Gastrocnemius medialis (tissue), 4 donors: Measurements from ENCODE around the gene SHANK2. TPM values are rescaled to one million over a fixed set of nuclear protein-coding genes. Genes with fewer than 3 reads are reported as not detected.

Experiments
- ATAC-seq, 2 donors: fragments of 150-250 bp; one replicate each; pipeline ENCODE4 v1.9.1; 2016
- DNase-seq, 2 donors: peaks; one replicate each; pipeline ENCODE4 v3.0.0-alpha.2; 2019
- H3K27ac ChIP-seq, 4 donors: fragments of 200-600 bp; sonication (generic); 1 replicate in 1 of 4; 2 replicates in 3 of 4; pipeline ENCODE4 v1.5.1; 2016 to 2018; ENCODE audit warnings: mild to moderate bottlenecking in 2 of 4, moderate library complexity in 1 of 4
- H3K27me3 ChIP-seq, 3 donors: fragments of 200-600 bp; sonication (generic) in 2 of 3; 1 replicate in 1 of 3; 2 replicates in 2 of 3; pipeline versions ENCODE4 v1.5.1 to v1.6.0; 2016 to 2019; ENCODE audit warnings: mild to moderate bottlenecking in 1 of 3, moderate library complexity in 1 of 3
- H3K36me3 ChIP-seq, 2 donors: fragments of 200-600 bp; sonication (generic) in 1 of 2; one replicate each; pipeline ENCODE4 v1.5.1; 2017 to 2018
- H3K4me1 ChIP-seq, 2 donors: fragments of 200-600 bp; sonication (generic) in 1 of 2; one replicate each; pipeline ENCODE4 v1.5.1; 2016 to 2017; ENCODE audit warnings: mild to moderate bottlenecking in 2 of 2
- H3K4me3 ChIP-seq, 4 donors: fragments of 200-600 bp; sonication (generic) in 3 of 4; 1 replicate in 1 of 4; 2 replicates in 3 of 4; pipeline ENCODE4 v1.5.1; 2016 to 2019; ENCODE audit warnings: mild to moderate bottlenecking in 2 of 4
- H3K9me3 ChIP-seq, 3 donors: fragments of 200-600 bp; sonication (generic) in 2 of 3; 1 replicate in 1 of 3; 2 replicates in 2 of 3; pipeline ENCODE4 v1.5.1; 2016 to 2019
- CTCF ChIP-seq, 5 experiments: fragments of 450-650 bp in 3 of 5; fragments of 200-600 bp in 2 of 5; sonication (generic) in 2 of 5; IDR thresholded peaks in 4 of 5; conservative IDR thresholded peaks in 1 of 5; 1 replicate in 4 of 5; 2 replicates in 1 of 5; pipeline ENCODE4 v1.5.1; 2016 to 2019; ENCODE audit warnings: antibody characterized with exemption in 5 of 5, mild to moderate bottlenecking in 3 of 5, moderate library complexity in 3 of 5
- POLR2A ChIP-seq, 2 donors: fragments of 450-650 bp; IDR thresholded peaks; one replicate each; pipeline ENCODE4 v1.6.1; 2017; ENCODE audit warnings: antibody characterized with exemption in 2 of 2, mild to moderate bottlenecking in 2 of 2, moderate library complexity in 2 of 2
- in situ Hi-C, 4 donors: fragments of 200-750 bp; cut with MboI; loops; one replicate each; pipeline versions ENCODE4 v1.15.0 to v1.8.0; 2017; ENCODE audit warnings: low sequenced_read_pairs in 4 of 4
- intact Hi-C: fragments of 100-400 bp; cut with DNase I; formaldehyde crosslinking; loops from one replicate; pipeline ENCODE4 v1.15.1; 2023; ENCODE audit warnings: low total_unique reads
- total RNA-seq, 4 donors: library from RNA; depleted of rRNA; stranded (reverse); fragments of >200 nt; gene quantifications; one replicate each; pipeline versions ENCODE4 v1.1.0 to v1.2.3, GENCODE V29; 2016

SHANK2 gene
- total RNA-seq, 4 donors from 2014 or later, result 0.40 TPM; not detected in 3

- no peak for DNase-seq
- Histone ChIP-seq H3K4me1 (no peaks in the 10 kb centered on the region), H3K27ac (no peak overlapping the region), H3K4me3 (no peak overlapping the region), H3K9me3 (no peaks in the 10 kb centered on the region), H3K36me3 (no peaks in the 10 kb centered on the region), H3K27me3 (peaks cover 0 to 8% (median 5%) of the 10 kb centered on the region in 3 donors)
- intact Hi-C loops (no loop called here), in situ Hi-C loops (no loop called here)
- ATAC-seq, result no peak
- no peak for TF ChIP-seq POLR2A (IDR thresholded peaks at IDR 0.05)
- TF ChIP-seq CTCF (IDR thresholded peaks at IDR 0.05 in 4 of 5, conservative IDR thresholded peaks at IDR 0.05 in 1 of 5), result no peak
Observed at GRCh38 chr11:71211631-71212030, 40.7 kb downstream of the SHANK2 start.

- peaks cover 0 to 8% (median 5%) of the 10 kb centered on the region in 3 donors for H3K27me3 ChIP-seq
- no peak for DNase-seq
- TF ChIP-seq CTCF (IDR thresholded peaks at IDR 0.05 in 4 of 5, conservative IDR thresholded peaks at IDR 0.05 in 1 of 5), result no peak
- TF ChIP-seq POLR2A (IDR thresholded peaks at IDR 0.05), result no peak
Observed at GRCh38 chr11:71210861-71211260, 41.5 kb downstream of the SHANK2 start.

GRCh38 chr11:71209656-71210055, 42.7 kb downstream of the SHANK2 start:
- intact Hi-C loops (no loop called here), in situ Hi-C loops (no loop called here)
- H3K4me1 ChIP-seq, result no peaks in the 10 kb centered on the region
- H3K27me3 ChIP-seq, result peaks cover 0 to 8% (median 5%) of the 10 kb centered on the region in 3 donors
- no peak for TF ChIP-seq POLR2A (IDR thresholded peaks at IDR 0.05)
- TF ChIP-seq CTCF (IDR thresholded peaks at IDR 0.05 in 4 of 5, conservative IDR thresholded peaks at IDR 0.05 in 1 of 5), result no peak
- H3K4me3 ChIP-seq, result no peak overlapping the region
- DNase-seq, result no peak
- H3K36me3 ChIP-seq, result no peaks in the 10 kb centered on the region
- H3K27ac ChIP-seq, result no peak overlapping the region
- ATAC-seq, result no peak
- no peaks in the 10 kb centered on the region for H3K9me3 ChIP-seq

More at GRCh38 chr11:71210861-71211260, 41.5 kb downstream of the SHANK2 start:
- no peak for ATAC-seq
- Histone ChIP-seq H3K4me3 (no peak overlapping the region), H3K27ac (no peak overlapping the region), H3K9me3 (no peaks in the 10 kb centered on the region), H3K4me1 (no peaks in the 10 kb centered on the region), H3K36me3 (no peaks in the 10 kb centered on the region)
- in situ Hi-C loops, result no loop called here
- intact Hi-C loops, result no loop called here

GRCh38 chr11:71209181-71209580, 43.2 kb downstream of the SHANK2 start:
- in situ Hi-C loops (no loop called here), intact Hi-C loops (no loop called here)
- Histone ChIP-seq H3K4me1 (no peaks in the 10 kb centered on the region), H3K4me3 (no peak overlapping the region), H3K36me3 (no peaks in the 10 kb centered on the region), H3K9me3 (no peaks in the 10 kb centered on the region), H3K27me3 (peaks cover 0 to 8% (median 5%) of the 10 kb centered on the region in 3 donors), H3K27ac (no peak overlapping the region)
- DNase-seq (no peak), ATAC-seq (no peak)
- TF ChIP-seq CTCF (IDR thresholded peaks at IDR 0.05 in 4 of 5, conservative IDR thresholded peaks at IDR 0.05 in 1 of 5), result no peak
- TF ChIP-seq POLR2A (IDR thresholded peaks at IDR 0.05), result no peak
